ENCODE measurements around the gene OSBP2. TPM values are rescaled to one million over a fixed set of nuclear protein-coding genes. Genes with fewer than 3 reads are reported as not detected.
A peak's percentile ranks its signal among the peaks of the same experiment; 100 is the strongest.
"Not testable (repeated sequence)": the region's sequence is repeated elsewhere in the genome, so short reads cannot be mapped to it uniquely, and the experiment has no call there.

OSBP2 gene
- total and polyA plus RNA-seq, 12 donors = 0.84 to 20.1 (median 13.2) TPM

- no peak for DNase-seq
- ATAC-seq = peak in 3 of 8 donors; percentile 29 to 54 (median 47)
- H3K4me1 ChIP-seq = peaks cover 0 to 6% (median 0%) of the 10 kb centered on the region in 9 donors
- 51 to 56% methylated on average over 3 of the region's 3 CpGs for WGBS, 2 donors
- no peaks in the 10 kb centered on the region for H3K27me3 ChIP-seq
- no peak overlapping the region for H3K27ac ChIP-seq
- no peak overlapping the region for H3K4me3 ChIP-seq
- H3K9me3 ChIP-seq = no peaks in the 10 kb centered on the region
- intact Hi-C loops (cut with DNase I) = loop anchor here in 1 of 10 donors (10.0 kb wide), 1 partner anchor 118 kb away; no protein-coding TSS in a partner anchor
- H3K36me3 ChIP-seq = no peaks in the 10 kb centered on the region
- TF ChIP-seq, protein P1, sequence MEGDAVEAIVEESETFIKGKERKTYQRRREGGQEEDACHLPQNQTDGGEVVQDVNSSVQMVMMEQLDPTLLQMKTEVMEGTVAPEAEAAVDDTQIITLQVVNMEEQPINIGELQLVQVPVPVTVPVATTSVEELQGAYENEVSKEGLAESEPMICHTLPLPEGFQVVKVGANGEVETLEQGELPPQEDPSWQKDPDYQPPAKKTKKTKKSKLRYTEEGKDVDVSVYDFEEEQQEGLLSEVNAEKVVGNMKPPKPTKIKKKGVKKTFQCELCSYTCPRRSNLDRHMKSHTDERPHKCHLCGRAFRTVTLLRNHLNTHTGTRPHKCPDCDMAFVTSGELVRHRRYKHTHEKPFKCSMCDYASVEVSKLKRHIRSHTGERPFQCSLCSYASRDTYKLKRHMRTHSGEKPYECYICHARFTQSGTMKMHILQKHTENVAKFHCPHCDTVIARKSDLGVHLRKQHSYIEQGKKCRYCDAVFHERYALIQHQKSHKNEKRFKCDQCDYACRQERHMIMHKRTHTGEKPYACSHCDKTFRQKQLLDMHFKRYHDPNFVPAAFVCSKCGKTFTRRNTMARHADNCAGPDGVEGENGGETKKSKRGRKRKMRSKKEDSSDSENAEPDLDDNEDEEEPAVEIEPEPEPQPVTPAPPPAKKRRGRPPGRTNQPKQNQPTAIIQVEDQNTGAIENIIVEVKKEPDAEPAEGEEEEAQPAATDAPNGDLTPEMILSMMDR (IDR thresholded peaks at IDR 0.05) = no peak
These were observed 81.8 kb downstream of the OSBP2 start for GRCh38 chr22:30776476-30776875.

- not testable (repeated sequence) for H3K9me3 ChIP-seq, H3K27ac ChIP-seq, DNase-seq, H3K4me3 ChIP-seq, H3K27me3 ChIP-seq, H3K36me3 ChIP-seq, H3K4me1 ChIP-seq, ATAC-seq
- intact Hi-C loops (cut with DNase I) = loop anchor here in 1 of 10 donors (10.0 kb wide), 1 partner anchor 118 kb away; no protein-coding TSS in a partner anchor
- WGBS, 2 donors = 59 to 80% methylated on average over 6 of the region's 6 CpGs
These were observed 82.5 kb downstream of the OSBP2 start for GRCh38 chr22:30777146-30777545.

DNA sequence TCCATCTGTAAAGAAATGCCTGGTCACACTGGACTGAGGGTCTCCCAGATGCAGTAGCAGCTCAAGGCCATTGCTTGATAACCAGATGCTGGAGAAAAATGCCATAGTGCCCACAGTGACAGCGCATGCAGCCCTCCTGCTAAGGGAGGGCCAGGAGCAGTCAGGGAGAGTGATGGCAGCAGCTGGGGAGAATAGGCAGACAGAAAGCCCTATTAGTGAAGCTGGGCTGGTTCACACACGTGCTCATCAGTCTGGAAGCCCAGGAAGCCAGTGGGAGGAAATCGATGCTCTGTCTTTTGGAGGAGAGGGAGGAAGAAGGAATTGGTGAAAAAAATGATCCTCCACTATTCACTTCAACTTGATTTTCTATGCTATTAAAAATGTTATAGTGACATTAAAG lies 82.9 kb downstream of the OSBP2 start:
- H3K27ac ChIP-seq = no peak overlapping the region
- no peaks in the 10 kb centered on the region for H3K9me3 ChIP-seq
- TF ChIP-seq, protein P1 (IDR thresholded peaks at IDR 0.05) = no peak
- H3K4me1 ChIP-seq = no peaks in the 10 kb centered on the region
- ATAC-seq = no peak
- H3K36me3 ChIP-seq = no peaks in the 10 kb centered on the region
- H3K27me3 ChIP-seq = no peaks in the 10 kb centered on the region
- DNase-seq = no peak
- H3K4me3 ChIP-seq = no peak overlapping the region
- 57 to 74% methylated on average over 3 of the region's 3 CpGs for WGBS, 2 donors
- intact Hi-C loops (cut with DNase I) = loop anchor here in 1 of 10 donors (10.0 kb wide), 1 partner anchor 117 kb away; no protein-coding TSS in a partner anchor

DNA sequence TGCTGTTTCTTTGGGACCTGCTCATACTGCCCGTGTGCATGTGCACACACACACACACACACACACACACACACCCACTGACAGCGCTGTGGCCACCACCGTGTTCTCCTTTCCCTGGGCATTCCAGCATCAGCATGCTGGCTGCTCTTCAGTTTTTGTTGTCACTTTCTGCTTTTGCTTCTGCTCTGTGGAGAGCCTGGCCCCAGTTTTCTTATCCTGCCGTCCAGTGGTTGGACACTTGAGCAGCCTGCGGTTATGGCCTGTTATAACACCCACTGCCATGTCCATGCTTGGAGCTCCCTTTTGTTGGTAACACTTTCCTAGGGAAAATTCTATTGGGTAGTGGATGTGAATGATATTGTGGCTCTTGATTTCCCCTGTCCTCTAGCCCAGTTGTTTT lies 83.6 kb downstream of the OSBP2 start:
- Histone ChIP-seq H3K36me3 (no peaks in the 10 kb centered on the region), H3K27me3 (no peaks in the 10 kb centered on the region), H3K4me3 (no peak overlapping the region), H3K4me1 (no peaks in the 10 kb centered on the region), H3K9me3 (no peaks in the 10 kb centered on the region), H3K27ac (no peak overlapping the region)
- TF ChIP-seq, protein P1 (IDR thresholded peaks at IDR 0.05) = no peak
- DNase-seq (no peak), ATAC-seq (peak in 1 of 8 donors; percentile 22)
- intact Hi-C loops (cut with DNase I) = loop anchor here in 1 of 10 donors (10.0 kb wide), 1 partner anchor 117 kb away; no protein-coding TSS in a partner anchor
- 79 to 80% methylated on average over 5 of the region's 5 CpGs for whole genome bisulfite sequencing, 2 donors

DNA sequence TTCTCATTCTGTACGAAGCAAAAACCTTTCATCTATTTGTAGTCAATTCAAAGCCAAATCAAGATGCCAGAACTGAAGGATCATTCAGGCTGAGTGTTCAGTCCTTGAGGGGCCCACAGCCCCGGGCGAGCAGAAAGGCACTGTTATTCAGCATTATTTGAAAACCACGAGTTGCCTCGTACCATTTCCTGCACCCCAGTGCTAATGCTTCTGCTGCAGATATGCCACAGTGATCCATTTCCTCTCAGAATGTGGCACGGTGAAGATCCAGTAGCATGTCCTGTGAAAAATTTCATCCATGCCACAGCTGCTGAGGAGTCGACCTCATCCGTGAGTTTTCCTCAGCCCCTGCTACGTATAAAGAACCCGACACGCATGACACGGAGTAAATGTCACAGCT lies 85.4 kb downstream of the OSBP2 start:
- Histone ChIP-seq H3K27ac (no peak overlapping the region), H3K4me3 (no peak overlapping the region), H3K27me3 (no peaks in the 10 kb centered on the region), H3K36me3 (no peaks in the 10 kb centered on the region), H3K4me1 (no peaks in the 10 kb centered on the region), H3K9me3 (no peaks in the 10 kb centered on the region)
- DNase-seq (no peak), ATAC-seq (no peak)
- intact Hi-C loops (cut with DNase I) = no loop called here
- TF ChIP-seq, protein P1 (IDR thresholded peaks at IDR 0.05) = no peak
- 68 to 78% methylated on average over 12 of the region's 12 CpGs for WGBS, 2 donors
